ENCODE results near the gene FOXP1. TPM values are rescaled to one million over a fixed set of nuclear protein-coding genes. Genes with fewer than 3 reads are reported as not detected.

Gene FOXP1
- total RNA-seq, 1 donor from 2014 or later, result 74.2 TPM

- no peak for DNase-seq (ENCODE audit: low spot score)
Measured at GRCh38 chr3:71088742-71089141, 494.8 kb downstream of the FOXP1 start.

GRCh38 chr3:71088019-71088708 is 495.4 kb downstream of the FOXP1 start:
- no peak for DNase-seq (ENCODE audit: low spot score)

GRCh38 chr3:71087143-71088018 is 496.1 kb downstream of the FOXP1 start:
- DNase-seq (ENCODE audit: low spot score), result no peak

GRCh38 chr3:71086777-71087142 is 496.8 kb downstream of the FOXP1 start:
- no peak for DNase-seq (ENCODE audit: low spot score)

- no peak for DNase-seq (ENCODE audit: low spot score)
Measured at GRCh38 chr3:71083726-71084131, 499.8 kb downstream of the FOXP1 start.

- no peak for DNase-seq (ENCODE audit: low spot score)
Measured at GRCh38 chr3:71082833-71083232, 500.7 kb downstream of the FOXP1 start.

- DNase-seq (ENCODE audit: low spot score), result no peak
Measured at GRCh38 chr3:71080517-71081083, 502.9 kb downstream of the FOXP1 start.

- no peak for DNase-seq (ENCODE audit: low spot score)
Measured at GRCh38 chr3:71078723-71079525, 504.6 kb downstream of the FOXP1 start.

GRCh38 chr3:71078199-71078598 is 505.3 kb downstream of the FOXP1 start:
- DNase-seq (ENCODE audit: low spot score), result no peak

- no peak for DNase-seq (ENCODE audit: low spot score)
Measured at GRCh38 chr3:71077070-71077469, 506.5 kb downstream of the FOXP1 start.

GRCh38 chr3:71076361-71077002 is 507.0 kb downstream of the FOXP1 start:
- no peak for DNase-seq (ENCODE audit: low spot score)

GRCh38 chr3:71075494-71075893 is 508.0 kb downstream of the FOXP1 start:
- no peak for DNase-seq (ENCODE audit: low spot score)

GRCh38 chr3:71074423-71074822 is 509.1 kb downstream of the FOXP1 start:
- no peak for DNase-seq (ENCODE audit: low spot score)

- no peak for DNase-seq (ENCODE audit: low spot score)
Measured at GRCh38 chr3:71072986-71073385, 510.5 kb downstream of the FOXP1 start.

- DNase-seq (ENCODE audit: low spot score), result no peak
Measured at GRCh38 chr3:71072287-71072686, 511.2 kb downstream of the FOXP1 start.

- no peak for DNase-seq (ENCODE audit: low spot score)
Measured at GRCh38 chr3:71070497-71071463, 512.7 kb downstream of the FOXP1 start.

GRCh38 chr3:71069797-71070196 is 513.7 kb downstream of the FOXP1 start:
- DNase-seq (ENCODE audit: low spot score), result no peak

GRCh38 chr3:71067977-71068654 is 515.4 kb downstream of the FOXP1 start:
- DNase-seq (ENCODE audit: low spot score), result no peak

GRCh38 chr3:71066849-71067261 is 516.7 kb downstream of the FOXP1 start:
- DNase-seq (ENCODE audit: low spot score), result no peak

All from mesenteric fat pad (tissue), 1 donor.